OCI-LY3 (cell line): Measurements from ENCODE around the gene DNPEP.

Experiments used
- H2AFZ ChIP-seq: fragments of 200-600, 300-600 bp; shearing (Covaris generic); 2 replicates; pipeline ENCODE4 v1.6.0; 2014; ENCODE audit warnings: antibody characterized with exemption, low read depth, low read length
- H3K27ac ChIP-seq: fragments of 200-600, 300-600 bp; sonication (generic); 2 replicates; pipeline ENCODE4 v1.5.1; 2014; ENCODE audit warnings: mild to moderate bottlenecking, low read length, moderate library complexity, mixed read lengths
- H3K27me3 ChIP-seq: fragments of 200-600, 300-600 bp; sonication (generic); 2 replicates; pipeline ENCODE4 v1.6.1; 2014; ENCODE audit warnings: low read depth, low read length, mixed read lengths
- H3K36me3 ChIP-seq: fragments of 200-600, 300-600 bp; sonication (generic); replicated peaks from 2 replicates; pipeline ENCODE3; 2014; ENCODE audit warnings: low read depth, low read length, mixed read lengths
- H3K4me1 ChIP-seq: fragments of 300-600, 200-600 bp; sonication (generic); 2 replicates; pipeline ENCODE4 v1.6.1; 2014; ENCODE audit warnings: low read length, mixed read lengths
- H3K4me2 ChIP-seq: fragments of 200-600, 300-600 bp; sonication (generic); 2 replicates; pipeline ENCODE4 v1.6.1; 2014; ENCODE audit warnings: low read length, mixed read lengths
- H3K4me3 ChIP-seq: fragments of 300-600, 200-600 bp; sonication (generic); 2 replicates; pipeline ENCODE4 v1.5.1; 2014; ENCODE audit warnings: antibody characterized with exemption, mild to moderate bottlenecking, low read length, moderate library complexity
- H3K79me2 ChIP-seq: fragments of 300-600, 200-600 bp; shearing (Covaris generic); 2 replicates; pipeline ENCODE4 v1.6.1; 2014; ENCODE audit warnings: mild to moderate bottlenecking, low read length, mixed read lengths
- H3K9ac ChIP-seq: fragments of 300-600, 200-600 bp; shearing (Covaris generic); 2 replicates; pipeline ENCODE4 v1.6.0; 2014; ENCODE audit warnings: mild to moderate bottlenecking, low read length, moderate library complexity
- H3K9me3 ChIP-seq: fragments of 200-600, 300-600 bp; shearing (Covaris generic); 2 replicates; pipeline ENCODE4 v1.6.1; 2014; ENCODE audit warnings: low read length, mixed read lengths; ENCODE audit not compliant: insufficient read depth
- H4K20me1 ChIP-seq: fragments of 200-600, 300-600 bp; sonication (generic); 2 replicates; pipeline ENCODE4 v1.6.1; 2016; ENCODE audit warnings: low read length, mixed read lengths; ENCODE audit not compliant: insufficient read depth
- EZH2phosphoT487 ChIP-seq: fragments of 200-600 bp; shearing (Covaris generic); IDR thresholded peaks from 2 replicates; pipeline ENCODE4 v1.6.1; 2018; ENCODE audit warnings: antibody characterized with exemption, mixed run types, low read depth
- TF ChIP-seq, protein P1 (sequence below): fragments of 200-600, 300-600 bp; sonication (generic); IDR thresholded peaks from 2 replicates; pipeline ENCODE4 v1.5.1; 2014; ENCODE audit warnings: antibody characterized with exemption, low read length, low read depth

DNPEP gene

DNA sequence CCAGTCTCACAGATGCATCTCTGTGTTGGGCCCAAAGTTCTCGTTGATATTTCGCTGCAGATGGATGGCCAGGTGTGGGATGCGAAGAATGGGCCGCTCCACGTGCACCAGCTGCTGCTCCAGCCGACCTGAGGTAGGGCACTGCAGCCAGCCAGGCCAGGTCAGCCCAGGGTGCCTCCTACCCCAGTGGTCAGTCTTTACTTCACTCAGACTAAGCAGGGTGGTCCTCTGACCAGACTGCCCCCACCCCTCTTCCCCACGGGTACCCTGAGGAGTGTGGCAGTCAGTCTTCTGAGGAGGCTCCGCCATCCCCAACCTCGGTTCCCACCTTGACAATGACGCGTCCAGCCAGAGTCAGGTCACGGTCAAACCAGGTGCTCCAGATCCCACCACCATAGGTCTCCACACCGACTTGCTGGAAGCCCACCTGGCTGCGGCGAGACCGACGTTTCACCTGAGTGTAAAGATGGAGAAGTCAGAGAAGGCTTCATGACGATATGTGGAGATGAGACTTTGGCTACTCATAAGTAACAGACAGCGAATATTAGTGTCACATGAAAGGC, 1.7 kb downstream of the DNPEP start:
- Histone ChIP-seq H3K36me3 (peaks cover 21% of the 10 kb centered on the region), H3K9ac (no peak overlapping the region), H3K4me1 (peaks cover 12% of the 10 kb centered on the region), H2AFZ (no peak overlapping the region), H3K4me3 (peak overlapping the region; percentile 98; the same call in 1 of the 2 replicates), H3K27ac (no peak overlapping the region), H3K27me3 (no peaks in the 10 kb centered on the region), H3K4me2 (peak overlapping the region; percentile 95), H4K20me1 (no peaks in the 10 kb centered on the region), H3K79me2 (peaks cover 16% of the 10 kb centered on the region), H3K9me3 (no peaks in the 10 kb centered on the region)
- no peak for TF ChIP-seq EZH2phosphoT487
- TF ChIP-seq, protein P1, sequence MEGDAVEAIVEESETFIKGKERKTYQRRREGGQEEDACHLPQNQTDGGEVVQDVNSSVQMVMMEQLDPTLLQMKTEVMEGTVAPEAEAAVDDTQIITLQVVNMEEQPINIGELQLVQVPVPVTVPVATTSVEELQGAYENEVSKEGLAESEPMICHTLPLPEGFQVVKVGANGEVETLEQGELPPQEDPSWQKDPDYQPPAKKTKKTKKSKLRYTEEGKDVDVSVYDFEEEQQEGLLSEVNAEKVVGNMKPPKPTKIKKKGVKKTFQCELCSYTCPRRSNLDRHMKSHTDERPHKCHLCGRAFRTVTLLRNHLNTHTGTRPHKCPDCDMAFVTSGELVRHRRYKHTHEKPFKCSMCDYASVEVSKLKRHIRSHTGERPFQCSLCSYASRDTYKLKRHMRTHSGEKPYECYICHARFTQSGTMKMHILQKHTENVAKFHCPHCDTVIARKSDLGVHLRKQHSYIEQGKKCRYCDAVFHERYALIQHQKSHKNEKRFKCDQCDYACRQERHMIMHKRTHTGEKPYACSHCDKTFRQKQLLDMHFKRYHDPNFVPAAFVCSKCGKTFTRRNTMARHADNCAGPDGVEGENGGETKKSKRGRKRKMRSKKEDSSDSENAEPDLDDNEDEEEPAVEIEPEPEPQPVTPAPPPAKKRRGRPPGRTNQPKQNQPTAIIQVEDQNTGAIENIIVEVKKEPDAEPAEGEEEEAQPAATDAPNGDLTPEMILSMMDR, result no peak

DNA sequence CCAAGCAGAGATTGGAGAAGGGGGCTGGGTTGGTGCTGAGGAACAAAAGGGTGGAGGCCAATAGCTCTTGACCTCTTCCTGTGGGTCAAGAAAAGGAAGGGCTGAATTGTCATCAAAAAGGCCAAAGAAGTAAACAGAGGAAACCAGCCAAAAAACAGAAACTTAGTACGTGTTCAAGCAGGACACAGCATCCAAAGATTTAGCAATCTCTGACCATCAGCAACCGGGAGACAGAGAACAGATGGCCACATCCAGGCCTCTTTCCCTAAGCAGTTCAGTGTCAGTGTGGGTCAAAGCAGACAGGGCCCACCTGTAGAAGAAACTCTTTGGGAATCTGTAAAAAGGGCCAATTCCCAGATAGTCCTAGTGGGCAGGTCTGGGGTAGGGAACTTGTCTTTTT, 2.9 kb downstream of the DNPEP start:
- H4K20me1 ChIP-seq, result no peaks in the 10 kb centered on the region
- TF ChIP-seq EZH2phosphoT487, result no peak
- TF ChIP-seq, protein P1, result no peak
- H3K4me1 ChIP-seq, result peaks cover 12% of the 10 kb centered on the region
- no peaks in the 10 kb centered on the region for H3K9me3 ChIP-seq
- no peak overlapping the region for H2AFZ ChIP-seq
- no peak overlapping the region for H3K4me3 ChIP-seq
- H3K36me3 ChIP-seq, result peaks cover 21% of the 10 kb centered on the region
- H3K79me2 ChIP-seq, result peaks cover 16% of the 10 kb centered on the region
- no peak overlapping the region for H3K9ac ChIP-seq
- no peaks in the 10 kb centered on the region for H3K27me3 ChIP-seq
- H3K27ac ChIP-seq, result no peak overlapping the region
- H3K4me2 ChIP-seq, result no peak overlapping the region

DNA sequence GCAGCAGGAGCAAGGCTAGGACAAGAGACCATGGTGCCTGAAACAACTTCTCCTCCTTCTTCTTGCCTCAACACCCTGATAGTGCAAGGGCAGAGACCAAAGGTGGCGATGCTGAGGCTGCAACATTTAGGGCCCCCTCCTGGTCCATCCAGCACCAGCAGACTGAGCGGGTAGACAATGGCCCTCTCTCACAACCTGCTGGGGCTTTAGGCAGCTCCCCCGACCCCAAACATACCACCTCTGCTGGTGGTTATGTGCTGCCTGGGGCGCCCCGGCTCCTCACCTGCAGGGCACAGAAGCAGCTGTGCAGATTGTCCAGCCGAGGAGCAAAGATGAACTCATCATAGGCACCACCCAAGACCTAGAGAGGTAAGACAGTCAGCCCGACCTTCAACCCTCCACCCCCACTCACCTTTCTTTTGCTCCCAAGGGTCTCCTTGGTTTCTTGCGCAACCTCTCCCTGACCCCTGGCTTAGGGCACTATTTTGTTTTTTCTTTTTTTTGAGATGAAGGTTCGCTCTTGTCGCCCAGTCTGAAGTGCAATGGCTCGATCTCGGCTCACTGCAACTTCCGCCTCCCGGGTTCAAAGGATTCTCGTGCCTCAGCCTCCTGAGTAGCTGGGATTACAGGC, 3.5 kb downstream of the DNPEP start:
- no peaks in the 10 kb centered on the region for H4K20me1 ChIP-seq
- H3K4me1 ChIP-seq, result peaks cover 12% of the 10 kb centered on the region
- H3K9ac ChIP-seq, result no peak overlapping the region
- H3K27ac ChIP-seq, result no peak overlapping the region
- no peak overlapping the region for H2AFZ ChIP-seq
- no peak overlapping the region for H3K4me3 ChIP-seq
- no peaks in the 10 kb centered on the region for H3K9me3 ChIP-seq
- H3K36me3 ChIP-seq, result peaks cover 21% of the 10 kb centered on the region
- H3K79me2 ChIP-seq, result peaks cover 16% of the 10 kb centered on the region
- no peaks in the 10 kb centered on the region for H3K27me3 ChIP-seq
- no peak overlapping the region for H3K4me2 ChIP-seq
- TF ChIP-seq, protein P1, result no peak
- no peak for TF ChIP-seq EZH2phosphoT487

DNA sequence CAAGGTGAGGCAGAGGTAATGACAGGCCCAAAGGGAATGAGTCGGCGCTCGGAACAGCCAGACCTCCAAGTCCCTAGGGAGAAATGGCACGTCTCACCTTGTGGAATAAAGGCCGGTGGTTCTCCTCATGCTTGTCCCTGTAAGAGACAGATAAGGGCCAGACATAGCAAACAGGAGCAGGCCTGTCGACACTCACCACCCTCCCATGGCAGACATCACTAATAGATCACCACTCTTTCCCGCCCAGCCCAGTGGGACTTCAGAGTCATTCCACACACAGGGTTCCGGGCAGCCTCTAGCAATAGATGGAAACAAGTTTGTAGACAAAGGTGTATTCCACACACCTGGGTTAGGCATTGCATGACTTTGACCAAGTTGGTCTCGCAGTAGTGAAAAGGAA, 6.3 kb downstream of the DNPEP start:
- no peak for TF ChIP-seq EZH2phosphoT487
- TF ChIP-seq, protein P1, result no peak
- peaks cover 4% of the 10 kb centered on the region for H3K4me1 ChIP-seq
- H3K79me2 ChIP-seq, result peaks cover 6% of the 10 kb centered on the region
- H4K20me1 ChIP-seq, result no peaks in the 10 kb centered on the region
- H2AFZ ChIP-seq, result no peak overlapping the region
- peaks cover 22% of the 10 kb centered on the region for H3K36me3 ChIP-seq
- H3K4me3 ChIP-seq, result no peak overlapping the region
- H3K9ac ChIP-seq, result no peak overlapping the region
- no peak overlapping the region for H3K4me2 ChIP-seq
- no peaks in the 10 kb centered on the region for H3K27me3 ChIP-seq
- H3K27ac ChIP-seq, result no peak overlapping the region
- H3K9me3 ChIP-seq, result no peaks in the 10 kb centered on the region
